HG03064 (cell line): Measurements from ENCODE around the gene PSD.

Source experiments
- ATAC-seq: cut with Tn5 transposase; IDR thresholded peaks from one replicate; pipeline ENCODE4 v1.9.1; 2021; ENCODE audit warnings: low read depth; ENCODE audit not compliant: unreplicated experiment

The PSD gene

DNA sequence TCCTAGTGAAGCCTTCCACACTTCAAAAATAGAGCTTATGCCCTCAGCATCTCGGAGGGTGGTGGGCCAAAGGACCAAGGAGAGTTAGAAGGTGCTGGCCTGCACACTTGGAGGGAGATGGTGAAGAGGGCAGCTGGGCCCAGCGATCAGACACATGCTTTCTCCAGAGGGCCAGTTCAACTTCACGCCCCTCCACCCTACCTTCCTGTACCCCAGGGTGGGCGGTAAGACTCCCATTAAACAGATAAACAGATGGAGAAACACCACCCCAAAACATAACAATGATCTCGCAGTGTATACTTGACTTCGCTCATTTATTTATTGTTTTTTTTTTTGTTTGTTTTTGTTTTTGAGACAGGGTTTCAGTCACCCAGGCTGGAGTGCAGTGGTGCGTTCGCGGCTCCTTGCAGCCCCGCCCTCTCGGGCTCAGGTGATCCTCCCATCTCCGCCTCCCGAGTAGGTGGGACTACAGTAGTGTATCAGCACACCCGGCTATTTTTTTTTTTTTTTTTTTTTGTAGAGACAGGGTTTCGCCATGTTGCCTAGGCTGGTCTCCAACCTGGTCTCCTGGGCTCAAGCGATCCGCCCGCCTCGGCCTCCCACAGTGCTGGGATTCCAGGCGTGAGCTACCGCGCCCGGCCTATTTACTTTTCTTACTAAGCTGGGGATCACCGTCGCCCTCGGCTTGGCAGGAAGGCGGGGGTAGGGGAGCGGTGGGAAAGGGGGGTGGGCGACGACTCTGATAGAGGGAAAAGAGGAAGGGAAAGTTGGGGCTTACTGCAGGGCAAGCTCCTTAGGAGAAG, 30.9 kb upstream of the PSD start:
- ATAC-seq: no peak

DNA sequence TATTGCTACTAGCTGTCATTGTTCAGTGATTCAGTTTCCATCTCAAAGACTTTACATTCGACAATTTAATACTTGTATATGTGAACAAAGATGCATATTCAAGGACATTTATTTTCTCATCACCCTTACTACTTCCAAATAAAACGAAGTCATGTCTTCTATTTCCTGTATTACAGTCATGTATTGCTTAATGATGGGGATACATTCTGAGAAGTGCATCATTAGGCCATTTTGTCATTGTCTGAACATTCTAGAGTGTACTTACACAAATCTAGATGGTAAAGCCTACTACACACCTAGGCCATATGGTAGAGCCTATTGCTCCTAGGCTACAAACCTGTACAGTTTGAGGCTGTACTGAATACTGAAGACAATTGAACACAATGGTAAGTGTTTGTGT, 26.3 kb upstream of the PSD start:
- ATAC-seq: no peak

DNA sequence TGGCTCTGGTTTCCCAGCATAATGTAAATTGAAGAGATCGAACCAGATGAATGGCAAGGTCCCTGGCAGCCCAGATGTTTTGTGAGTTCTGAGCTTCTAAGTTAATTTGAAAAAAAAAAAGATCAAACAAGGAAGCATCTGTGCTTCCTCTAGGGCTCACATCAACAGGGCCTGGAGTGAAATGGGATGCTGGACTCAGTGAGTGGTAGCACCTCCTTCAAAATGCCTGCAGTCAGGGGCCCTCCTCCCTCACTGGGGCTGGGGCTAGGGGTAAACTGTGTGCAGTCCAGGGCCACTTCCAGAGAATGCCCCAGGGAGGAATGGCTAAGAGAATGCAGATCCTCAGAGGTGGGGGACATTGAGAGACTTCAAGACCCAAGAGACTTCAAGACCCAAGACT, 19.8 kb upstream of the PSD start:
- no peak for ATAC-seq

DNA sequence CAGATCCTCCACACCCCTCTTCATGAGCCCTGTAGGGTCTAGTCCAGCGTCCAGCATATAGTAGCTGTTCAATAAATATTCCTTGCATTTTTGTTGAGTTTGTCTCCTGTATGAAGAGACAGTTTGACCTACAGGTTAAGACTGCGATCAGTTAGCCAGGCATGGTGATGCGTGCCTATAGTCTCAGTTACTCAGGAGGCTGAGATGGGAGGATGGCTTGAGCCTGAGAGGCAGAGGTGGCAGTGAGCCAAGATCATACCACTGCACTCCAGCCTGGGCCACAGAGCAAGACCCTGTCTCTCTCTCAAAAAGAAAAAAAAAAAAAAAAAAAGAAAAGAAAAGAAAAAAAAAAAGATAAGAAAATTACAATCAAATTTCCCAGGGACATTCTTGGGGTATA, 18.9 kb upstream of the PSD start:
- no peak for ATAC-seq

DNA sequence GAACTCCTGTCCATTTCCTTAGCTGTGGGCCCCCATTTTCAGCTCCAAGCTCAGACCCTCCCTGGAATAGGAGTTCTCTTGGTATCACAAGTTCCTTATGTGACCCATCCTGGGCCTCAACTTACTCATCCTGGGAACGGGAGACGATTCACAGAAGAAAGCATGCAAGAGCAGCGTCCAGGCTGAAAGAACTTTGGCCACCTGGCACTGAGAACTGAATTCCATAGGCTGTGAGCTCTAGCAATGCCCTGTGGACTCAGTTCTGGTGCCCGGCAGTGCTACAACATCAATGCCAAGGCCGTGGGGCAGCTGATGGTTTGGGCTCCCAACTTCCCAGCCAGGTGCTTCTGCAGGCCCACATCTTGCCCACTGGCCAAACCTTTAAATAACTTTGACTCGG, 17.7 kb upstream of the PSD start:
- no peak for ATAC-seq

DNA sequence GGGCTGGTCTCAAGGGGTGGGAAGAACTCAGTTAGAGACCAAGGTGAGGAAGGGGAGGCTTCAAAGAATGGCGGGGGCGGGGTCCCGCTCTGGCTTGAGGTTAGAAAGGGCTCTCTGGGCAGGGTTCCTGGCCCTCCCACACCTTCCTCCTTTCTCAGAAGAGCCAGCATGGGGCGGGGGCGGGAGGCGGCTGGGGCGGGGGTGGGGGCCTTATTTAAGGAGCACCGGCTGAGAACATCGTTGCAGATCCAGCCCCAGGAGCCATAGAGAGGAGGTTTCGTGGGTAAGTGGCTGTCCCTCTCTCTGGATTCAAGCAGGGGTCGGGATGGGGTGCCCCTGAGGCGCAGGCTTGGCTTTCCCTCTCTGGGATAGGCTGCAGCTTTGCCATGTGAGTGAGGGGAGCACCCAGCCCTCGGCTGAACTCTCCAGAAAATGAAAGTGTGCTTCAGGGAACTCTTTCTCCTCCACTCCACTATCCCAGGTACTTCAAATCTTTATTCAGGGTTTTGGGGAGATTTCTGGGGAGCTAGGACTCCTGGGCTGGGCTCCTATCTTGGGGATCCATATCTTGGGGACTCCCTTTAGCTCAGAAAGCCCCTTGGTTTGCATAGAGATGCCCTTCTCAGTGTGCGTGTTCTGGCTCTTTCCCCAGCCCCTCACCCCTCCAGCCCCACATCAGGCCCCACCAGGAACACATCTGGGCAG, 17.1 kb upstream of the PSD start:
- ATAC-seq: no peak

DNA sequence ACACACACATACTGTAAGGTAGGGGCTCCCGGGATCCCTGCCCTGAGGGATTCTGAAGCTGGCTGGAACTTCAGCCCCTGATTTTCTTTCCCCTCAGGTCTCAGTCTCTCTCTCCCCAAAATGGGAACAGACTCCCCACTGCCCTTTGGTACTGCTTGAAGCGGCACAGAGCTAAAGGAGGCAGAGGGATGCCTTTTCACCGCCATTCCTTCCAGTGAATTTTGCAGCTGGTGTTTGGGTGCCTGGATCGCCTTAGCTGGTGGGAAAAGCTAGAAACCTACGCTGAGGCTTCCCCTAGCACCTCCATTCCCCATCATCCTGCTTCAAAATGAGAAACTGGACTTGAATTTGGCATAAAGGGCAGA, 16.5 kb upstream of the PSD start:
- no peak for ATAC-seq

DNA sequence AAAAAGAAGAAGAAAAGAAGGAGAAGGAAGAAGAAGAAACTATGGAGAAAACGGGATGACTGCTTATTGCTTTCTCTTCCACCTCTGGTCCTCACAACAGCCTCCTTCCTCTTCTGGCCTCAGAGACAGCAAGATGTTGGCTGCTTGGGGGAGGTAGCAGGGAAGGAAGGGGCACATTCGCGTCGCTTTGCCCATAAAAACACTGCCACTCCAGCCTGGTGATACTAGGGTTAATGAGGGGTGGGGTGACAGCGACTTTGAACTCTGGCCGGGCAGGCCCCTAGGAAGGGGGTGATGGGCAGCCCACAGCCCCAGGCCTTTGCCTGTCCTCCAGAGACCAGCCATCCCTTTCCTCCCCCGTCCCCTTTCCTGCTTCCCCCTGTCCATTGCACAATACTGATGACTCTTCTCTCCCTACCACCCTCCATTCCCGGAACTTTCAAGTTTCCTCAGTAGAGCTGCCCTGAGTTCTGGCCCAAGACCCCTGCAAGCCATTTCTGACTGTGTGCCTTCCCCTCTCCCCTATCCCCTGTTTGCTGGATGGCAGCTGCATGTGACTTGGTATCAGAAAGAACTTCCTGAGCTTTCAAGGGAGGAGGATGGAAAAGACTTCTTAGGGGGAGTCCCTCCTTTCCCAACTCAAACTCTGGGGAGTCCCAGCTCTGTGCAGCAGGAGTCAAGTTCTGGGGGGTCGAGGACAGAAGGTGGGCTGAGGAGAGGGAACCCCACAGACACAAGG, 16.0 kb upstream of the PSD start:
- no peak for ATAC-seq

DNA sequence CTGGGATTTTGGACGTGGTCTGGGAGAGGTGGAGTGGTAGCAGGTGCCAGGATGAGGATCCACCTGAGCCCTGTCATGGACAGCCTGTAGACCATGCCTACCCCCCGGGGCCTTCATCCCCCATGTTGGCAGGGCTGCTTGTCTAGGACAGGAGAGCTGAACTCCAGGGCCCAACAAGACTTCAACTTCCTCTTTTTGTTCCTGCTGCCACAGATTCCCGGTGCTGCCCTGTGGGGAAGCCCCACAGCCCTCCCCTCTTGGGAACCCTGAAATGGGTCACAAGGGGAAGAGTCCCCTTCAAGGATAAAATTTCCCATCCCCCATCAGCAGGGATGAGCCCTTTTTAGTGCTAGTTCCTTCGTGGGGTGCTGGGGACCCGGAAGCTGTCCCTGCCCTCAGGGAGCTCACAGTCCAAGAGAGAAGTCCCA, 15.0 kb upstream of the PSD start:
- ATAC-seq: no peak

DNA sequence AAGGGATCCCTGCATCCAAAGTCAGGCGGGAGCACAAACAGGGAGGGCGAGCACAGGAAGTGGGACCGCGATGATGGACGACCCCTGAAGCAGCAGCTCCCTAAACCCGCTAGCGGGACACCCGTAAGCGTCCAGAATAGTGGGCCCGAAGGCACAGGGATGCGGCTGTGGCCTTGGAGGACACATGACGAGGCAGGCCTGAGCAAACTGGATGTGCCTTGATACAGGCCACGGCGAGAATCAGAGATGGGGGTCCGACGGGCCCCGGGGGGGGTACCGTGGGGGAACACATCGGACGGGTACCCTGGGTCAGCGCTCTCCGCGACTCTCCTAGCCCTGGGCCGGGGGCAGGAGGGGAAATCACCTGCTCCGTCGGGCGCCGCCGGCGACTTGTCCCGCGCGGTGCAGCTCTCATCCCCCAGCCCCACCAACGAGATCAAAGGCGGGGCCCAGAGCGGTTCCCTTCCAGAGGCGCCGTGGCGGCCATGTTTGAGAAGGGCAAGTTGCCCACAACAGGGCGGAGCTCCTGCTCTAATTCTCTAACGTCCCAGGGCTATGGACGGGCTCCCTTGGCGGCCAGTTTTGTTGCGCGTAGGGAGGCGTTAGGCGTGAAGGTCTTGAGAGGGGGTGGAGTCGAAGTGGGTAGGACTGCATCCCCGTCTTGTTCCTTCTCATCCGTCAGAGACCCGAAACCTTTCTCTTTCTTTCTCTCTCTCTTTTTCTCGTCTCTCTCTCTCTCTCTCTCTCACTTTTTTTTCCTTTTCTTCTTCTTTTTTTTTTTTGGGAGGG, 13.8 kb upstream of the PSD start, which contains the start of gene CUEDC2:
Gene CUEDC2 (minus strand): TSS at position 413 of the 789 bp plus-strand sequence. CDS start 7,386 bp downstream, outside the sequence.
- peak; percentile 77 for ATAC-seq

DNA sequence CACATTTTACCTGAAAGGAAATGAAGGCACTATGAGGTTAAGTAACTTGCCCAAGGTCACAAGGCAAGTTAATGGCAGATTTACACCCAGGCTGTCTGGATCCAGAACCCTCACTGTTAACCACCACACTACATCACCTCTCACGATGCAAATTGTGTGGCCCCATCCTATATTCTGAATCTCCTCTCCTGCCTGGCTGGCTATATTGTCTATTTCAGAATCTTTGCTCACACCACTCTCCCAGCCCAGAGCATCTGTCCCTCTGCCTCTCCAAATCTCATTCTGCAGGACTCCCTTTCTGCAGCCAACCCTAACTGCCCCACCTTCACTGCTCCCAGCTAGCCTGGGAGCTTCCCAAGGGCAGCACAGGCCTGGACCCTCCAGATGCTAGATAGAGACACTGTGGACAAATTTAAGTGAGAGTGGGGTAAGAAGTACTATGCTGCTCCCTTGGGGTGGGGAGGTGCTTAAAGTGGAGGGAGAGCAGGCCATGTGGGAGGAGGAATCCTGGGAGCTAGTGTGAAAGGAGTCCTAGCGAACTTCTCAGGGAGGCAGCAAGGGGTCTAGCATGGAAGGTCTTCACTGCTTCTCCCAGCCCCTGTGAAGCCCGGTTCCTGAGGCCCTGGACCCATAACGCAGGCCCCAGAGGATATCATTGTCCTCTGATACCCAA, 13.0 kb upstream of the PSD start:
- no peak for ATAC-seq

DNA sequence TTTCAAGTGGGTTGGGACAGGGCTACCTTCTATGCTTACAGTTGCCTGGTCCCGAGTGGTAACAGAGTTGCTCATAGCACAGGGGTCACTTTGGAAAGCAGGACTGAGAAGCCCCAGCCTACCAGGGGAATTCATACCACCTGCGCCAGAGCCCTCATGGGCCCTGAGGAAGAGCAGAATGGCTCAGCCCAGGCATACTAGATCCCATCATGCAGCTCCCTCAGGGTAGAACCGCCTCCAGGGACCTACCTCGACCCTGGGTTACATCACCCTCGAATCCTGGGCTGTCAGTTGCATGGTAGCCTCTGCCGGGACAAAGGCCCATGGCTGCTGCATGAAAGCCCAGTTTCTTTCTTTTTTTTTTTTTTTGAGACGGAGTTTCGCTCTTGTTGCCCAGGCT, 10.9 kb upstream of the PSD start:
- no peak for ATAC-seq

DNA sequence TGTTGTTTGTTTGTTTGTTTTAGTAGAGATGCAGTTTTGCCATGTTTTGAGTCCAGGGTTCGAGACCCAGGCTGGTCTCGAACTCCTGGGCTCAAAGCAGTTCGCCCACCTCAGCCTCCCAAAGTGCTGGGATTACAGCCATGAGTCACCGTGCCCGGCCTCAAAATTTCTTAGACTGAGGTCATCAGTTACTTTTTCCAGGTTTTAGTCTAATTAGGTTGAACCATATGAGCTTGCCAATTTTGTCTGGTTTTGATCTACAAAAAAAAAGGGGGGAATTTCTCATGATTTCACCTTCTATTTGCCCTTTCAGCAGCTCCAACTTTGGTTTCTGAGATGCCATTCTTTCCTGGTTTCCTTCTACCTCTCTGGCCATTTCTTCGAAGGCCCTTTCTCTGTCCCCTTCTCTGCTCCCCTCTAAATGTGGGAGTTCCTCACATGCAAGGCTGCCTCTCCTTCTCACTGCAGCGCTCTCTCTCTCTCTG, 8.3 kb upstream of the PSD start:
- no peak for ATAC-seq

DNA sequence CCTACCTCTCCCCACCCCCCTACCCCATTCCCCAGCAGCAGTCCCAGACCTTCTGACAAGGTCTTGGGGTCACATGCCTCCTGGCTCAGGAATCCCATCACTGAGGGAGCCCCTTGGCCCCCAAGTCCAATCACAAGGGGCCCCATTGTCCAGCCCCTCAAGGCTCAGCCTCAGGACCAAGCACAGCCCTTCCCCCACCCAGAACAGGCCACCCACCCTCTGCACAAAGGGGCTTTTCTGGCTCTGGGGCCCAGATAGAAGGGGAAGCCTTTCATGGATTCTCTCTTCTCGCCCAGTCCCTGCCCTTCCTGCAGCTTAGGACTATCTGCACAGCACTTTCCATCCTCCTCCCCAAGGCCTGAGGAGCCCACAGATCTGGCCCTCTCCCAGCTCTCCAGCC, 6.9 kb upstream of the PSD start:
- ATAC-seq: no peak

DNA sequence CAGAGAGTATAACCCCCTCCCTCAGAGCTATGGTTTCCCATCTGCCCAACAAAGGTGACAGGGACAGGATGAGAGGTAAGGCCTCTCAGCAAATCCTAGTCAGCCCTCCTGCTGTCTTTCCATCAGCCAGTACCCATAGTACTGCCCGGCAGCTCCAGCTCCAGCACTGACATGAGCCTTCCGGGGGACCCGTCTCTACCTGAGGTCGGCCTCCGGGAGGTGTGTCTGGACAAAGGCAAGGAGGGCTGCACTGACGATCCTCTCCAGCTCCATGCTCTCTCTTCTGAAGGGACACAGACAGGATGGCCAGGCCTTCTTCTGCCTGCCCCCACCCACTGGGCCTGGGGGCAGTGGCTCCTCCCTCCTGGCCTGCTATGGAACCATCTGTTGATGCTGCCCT, 6.3 kb upstream of the PSD start:
- ATAC-seq: no peak

DNA sequence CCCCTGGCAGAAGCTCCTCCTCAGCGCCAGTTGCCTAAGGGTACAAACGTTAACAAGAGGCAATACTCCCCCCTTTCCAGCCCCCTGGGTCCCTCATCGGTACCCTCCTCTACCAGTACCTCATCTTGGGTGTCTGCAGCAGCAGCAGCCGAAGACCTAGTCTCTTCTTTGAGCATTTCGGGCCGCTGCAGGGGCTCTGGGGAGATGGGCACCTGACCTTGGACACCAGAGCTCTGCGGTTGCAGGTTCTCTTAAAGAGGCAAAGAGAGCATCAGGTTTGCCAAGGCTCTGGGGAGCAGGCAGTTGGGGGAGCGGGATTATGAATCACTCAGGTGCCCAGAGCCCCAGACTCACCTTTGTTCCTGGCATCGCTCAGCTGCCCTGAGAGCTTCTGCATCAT, 5.6 kb upstream of the PSD start:
- no peak for ATAC-seq

DNA sequence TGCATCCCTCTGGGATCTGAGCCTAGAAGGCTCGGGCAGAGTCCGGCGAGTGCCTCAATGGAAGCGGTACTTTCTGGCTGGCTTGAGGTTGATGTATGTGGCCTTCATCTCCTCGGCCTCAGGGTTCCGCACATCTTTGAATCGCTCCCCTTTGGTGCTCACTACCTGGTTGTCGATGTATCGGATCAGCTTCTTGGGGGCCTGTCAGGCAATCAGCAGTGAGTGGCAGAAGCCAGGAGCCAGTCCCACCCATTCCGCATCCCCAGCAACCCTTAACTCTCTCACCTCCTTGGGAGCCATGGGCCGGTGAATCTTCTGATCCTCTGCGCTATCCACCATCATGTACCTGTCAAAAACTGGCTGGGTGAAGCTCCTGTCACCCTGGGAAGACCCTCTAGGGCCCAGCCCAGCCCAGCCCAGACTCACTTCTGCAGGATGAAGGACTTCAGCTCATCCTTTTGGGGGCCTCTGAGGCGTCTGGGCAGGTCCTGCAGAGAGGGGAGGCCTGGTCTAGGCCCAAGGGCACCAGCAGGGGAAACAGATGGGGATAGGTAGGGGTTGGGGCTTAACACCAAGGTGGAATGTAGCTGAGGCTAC, 4.9 kb upstream of the PSD start:
- ATAC-seq: no peak

DNA sequence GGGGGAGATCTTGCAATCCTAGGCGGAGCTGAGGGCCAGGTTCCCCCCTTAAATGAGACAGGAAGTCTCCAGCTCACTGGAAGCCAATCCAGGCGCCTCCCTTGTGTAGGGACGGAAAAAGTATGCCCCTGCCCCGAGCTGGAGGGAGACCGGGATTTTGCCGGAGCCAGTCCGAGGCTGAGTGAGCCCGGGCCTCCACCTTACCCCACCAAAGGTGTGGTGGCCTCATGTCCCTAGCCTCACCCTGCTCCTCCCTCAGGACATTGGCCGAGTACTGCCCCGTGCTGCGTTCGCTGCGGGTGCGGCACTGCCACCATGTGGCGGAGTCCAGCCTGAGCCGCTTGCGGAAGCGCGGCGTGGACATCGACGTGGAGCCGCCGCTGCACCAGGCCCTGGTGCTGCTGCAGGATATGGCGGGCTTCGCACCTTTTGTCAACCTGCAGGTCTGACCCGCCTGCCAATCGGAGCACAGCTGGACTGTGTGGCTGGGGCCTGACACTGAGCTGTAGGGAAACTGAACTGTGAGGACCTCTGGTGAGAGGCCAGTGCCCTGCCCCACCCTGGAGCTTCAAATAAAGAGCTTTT, 4.1 kb upstream of the PSD start:
- ATAC-seq: no peak

DNA sequence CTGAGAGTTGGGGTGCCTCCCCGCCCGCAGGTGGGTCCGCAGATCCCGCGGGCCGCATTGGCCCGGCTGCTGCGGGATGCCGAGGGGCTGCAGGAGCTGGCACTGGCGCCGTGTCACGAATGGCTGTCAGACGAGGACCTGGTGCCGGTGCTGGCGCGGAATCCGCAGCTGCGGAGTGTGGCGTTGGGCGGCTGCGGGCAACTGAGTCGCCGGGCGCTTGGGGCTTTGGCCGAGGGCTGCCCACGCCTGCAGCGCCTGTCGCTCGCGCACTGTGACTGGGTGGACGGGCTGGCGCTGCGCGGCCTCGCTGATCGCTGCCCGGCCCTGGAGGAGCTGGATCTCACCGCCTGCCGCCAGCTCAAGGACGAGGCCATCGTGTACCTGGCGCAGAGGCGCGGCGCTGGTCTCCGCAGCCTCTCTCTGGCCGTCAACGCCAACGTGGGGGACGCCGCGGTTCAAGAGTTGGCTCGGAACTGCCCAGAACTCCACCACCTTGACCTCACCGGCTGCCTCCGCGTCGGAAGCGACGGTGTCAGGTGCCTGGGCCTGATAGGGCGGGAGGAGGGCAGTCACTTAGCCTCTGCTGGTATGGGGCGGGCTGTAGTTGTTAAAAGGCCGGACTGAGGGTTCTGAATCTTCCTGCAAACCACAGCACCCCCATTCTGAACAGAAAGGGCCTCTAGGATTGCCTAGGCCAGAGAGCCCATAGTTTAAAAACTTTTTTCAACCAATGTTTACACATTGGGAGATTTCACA, 3.4 kb upstream of the PSD start:
- peak; percentile 4 for ATAC-seq
